Activated CD4-positive, CD25-positive, alpha-beta regulatory T cell treated with anti-CD3 and anti-CD28 coated beads, Interleukin-2, amount 50 U/mL, for 24 hours (primary cell): Measurements from ENCODE around the gene KCNH2.

ENCODE experiments used
- ATAC-seq, 2 donors: fragments of 150-1000 bp; cut with Tn5 transposase; one replicate each; pipeline ENCODE4 v1.10.0; 2021; ENCODE audit warnings: mild to moderate bottlenecking in 1 of 2, moderate library complexity in 1 of 2

Gene KCNH2

GRCh38 chr7:150972741-150973140 lies 5.4 kb downstream of the KCNH2 start:
- no peak for ATAC-seq

- no peak for ATAC-seq
Observed at GRCh38 chr7:150972023-150972468, 6.1 kb downstream of the KCNH2 start.

DNA sequence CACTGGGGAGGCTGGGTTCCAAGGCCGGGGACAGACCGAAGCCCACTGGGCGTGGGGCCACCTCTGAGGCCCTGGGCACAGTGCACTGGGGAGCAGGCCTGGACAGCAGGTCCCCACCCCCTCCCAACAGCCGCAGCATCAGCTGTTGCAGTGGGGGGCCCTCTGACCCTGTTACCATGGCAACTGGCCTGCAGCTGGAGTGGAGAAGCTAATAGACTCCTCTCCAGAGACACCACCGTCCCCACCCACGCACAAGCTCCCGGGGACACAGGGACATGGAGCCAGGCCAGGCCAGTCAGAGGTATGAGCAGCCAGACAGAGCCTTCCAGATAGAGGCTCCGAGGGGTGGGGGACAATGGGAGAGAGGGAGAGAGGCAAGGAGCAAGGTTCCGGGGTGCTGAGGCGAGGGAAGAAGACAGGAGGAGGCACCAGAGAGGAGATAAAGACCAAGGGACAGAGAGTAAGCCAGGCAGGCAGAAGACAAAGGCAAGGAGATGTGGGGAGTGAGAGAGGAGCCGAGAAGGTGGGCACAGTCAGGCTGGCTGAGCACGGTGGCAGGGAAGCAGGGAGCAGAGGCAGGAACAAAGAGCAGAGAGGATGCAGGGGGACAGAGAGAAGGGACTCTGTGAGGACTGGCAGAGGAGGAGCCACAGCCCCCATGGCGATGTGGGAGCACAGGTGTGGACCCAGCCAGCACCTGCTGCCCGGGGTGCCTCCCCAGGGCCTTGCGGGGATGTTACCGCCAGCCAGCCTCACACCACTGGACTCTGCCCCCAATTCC lies 6.7 kb downstream of the KCNH2 start:
- no peak for ATAC-seq

DNA sequence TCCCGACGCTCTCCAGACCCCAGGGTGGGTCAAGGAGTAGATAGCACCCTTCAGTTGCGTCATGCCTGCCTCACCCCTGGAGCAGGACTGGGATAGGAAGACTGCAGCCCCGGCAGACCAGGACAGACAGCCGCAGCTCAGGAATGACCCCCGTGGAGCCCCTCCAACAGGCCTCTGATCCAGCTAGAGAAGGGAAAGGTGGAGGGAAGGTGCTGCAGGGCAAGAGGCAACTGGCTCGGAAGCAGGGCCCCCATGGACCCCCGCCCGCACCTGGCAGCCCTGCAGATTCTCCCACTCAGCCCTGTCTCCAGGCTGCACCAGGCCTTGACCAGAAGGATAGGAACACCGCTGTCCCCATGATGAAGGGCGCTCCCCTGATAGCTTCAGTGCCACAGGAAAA lies 7.7 kb downstream of the KCNH2 start:
- ATAC-seq: no peak

DNA sequence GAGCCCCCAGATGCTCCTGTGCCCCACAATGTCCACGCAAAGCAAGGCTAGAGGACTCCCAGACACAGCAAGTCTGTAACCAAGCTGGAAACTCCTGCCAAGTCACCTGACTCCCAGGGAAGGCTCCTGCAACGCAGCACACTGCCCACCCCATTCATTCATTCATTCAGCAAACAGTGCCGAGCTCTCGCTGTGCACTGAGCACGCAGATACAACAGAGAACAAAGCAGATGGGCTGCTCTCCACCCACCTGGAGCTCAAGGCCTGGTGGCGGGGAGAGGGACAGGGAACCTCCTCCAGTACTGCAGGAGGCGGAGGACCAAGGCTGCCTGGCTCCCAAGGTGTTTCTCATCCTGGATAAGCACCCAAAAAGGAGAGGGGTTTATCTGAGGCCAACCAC lies 8.6 kb downstream of the KCNH2 start:
- ATAC-seq: no peak

DNA sequence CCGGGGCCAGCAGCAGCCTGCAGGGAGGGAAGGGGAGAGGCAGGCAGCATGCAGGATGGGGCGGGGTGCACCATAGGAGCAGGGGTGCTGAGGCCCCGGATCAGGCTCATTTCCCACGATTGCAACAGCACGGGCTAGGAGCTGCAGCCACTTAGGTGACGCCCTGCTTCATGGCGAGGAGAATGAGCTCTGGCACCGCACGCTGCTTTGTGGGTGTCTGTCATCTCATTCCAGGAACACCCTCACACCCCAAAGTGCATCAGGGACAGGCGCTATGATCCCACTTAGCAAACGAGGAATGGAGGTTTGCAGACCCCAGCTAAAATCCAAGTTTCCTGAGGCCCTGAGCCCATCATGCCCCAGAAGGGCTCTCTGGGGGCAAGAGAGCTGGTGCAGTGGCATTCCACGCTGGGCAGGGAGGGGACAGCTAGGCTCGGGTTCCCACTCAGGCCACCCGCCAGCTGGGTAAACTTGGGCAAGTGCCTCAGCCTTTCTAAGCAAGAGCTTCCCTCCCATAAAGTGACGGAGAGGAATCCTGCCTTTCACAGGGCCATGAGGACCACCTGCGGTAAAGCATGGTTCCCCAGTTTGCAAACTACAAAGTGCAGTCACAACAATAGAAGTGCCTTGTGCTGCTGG lies 9.3 kb downstream of the KCNH2 start:
- ATAC-seq: no peak

- no peak for ATAC-seq
Observed at GRCh38 chr7:150968056-150968733, 9.9 kb downstream of the KCNH2 start.

DNA sequence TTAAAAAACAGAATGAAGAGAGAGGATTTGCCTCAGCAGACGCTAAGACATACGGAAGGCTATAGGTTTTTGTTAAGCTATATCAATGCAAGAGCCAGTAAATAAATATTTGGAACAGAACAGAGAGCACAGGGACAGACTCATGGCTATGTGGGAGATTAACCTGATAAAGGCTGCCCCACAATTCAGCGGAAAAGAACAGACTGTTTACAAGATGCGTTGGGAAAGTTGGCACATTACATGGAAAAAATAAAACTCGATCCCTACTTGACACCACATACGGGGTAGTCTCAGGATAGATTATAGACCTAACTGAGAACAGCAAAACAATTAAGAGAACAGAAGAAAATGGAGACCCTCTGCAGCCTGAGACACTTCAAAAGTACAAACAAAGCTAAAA lies 10.8 kb downstream of the KCNH2 start:
- ATAC-seq: no peak

DNA sequence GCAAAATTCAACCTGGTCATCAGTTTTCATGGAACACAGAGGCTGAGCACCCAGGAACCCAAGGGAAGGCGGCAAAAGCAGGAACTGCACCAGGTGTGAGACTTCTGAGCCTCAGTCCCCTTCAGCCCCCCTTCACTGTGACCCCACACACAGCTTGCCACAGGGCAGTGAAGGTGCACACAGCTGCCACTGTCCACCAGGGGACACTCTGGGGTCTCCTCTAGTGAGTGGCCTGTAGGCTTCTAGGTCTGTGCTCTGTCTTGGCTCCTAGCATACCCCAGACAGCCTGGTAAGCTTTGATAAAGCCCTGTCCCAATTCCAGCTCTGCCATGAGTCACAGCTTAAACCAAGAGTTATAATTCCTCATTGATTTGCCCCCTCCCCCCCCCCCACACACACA lies 12.1 kb downstream of the KCNH2 start:
- peak in 1 of 2 donors; percentile 24 for ATAC-seq

DNA sequence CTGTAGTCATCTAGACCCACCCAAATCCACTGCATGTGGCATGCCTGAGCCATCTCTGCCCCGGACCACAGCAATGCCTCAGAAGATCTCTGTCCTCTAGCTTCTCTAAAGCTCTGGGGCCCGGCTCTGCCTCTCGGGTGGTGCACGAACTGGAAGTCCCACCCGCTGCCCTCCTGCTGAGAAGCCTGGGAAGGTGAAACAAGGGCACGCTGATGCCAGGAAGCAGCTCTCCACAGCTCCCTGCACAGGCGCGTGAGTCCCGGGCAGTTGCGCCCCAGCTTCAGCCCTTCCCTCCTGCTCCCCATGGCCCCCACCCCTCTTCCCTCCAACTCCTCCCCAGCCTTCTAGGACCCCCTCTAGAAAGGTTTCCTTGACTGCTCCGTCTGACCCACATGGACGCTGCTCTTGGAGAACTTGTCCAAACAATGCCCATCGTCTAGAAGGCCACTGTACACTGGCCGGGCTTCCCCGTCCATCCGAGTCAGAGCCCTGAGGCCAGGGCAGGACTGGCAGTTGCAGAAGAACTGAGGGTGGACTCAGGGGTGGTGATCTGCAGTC lies 12.8 kb downstream of the KCNH2 start:
- no peak for ATAC-seq

GRCh38 chr7:150964593-150965111 lies 13.5 kb downstream of the KCNH2 start:
- no peak for ATAC-seq

- no peak for ATAC-seq
Observed at GRCh38 chr7:150963707-150964559, 14.2 kb downstream of the KCNH2 start.

- ATAC-seq: peak; percentile 85 to 91
Observed at GRCh38 chr7:150962553-150963399, 15.3 kb downstream of the KCNH2 start.

DNA sequence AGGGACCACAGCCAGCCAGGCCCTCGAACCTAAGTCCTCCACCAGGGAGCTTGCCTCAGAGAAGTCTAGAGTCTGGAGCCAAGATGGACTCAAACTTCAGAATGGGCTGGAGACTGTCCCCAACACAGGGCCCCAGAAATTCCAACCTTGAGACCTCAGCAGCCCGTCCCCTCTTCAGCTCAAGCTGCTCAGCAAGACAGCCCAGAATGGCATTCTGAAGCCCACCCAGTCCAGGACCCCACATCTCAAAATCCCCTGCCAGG lies 15.9 kb downstream of the KCNH2 start:
- ATAC-seq: no peak

DNA sequence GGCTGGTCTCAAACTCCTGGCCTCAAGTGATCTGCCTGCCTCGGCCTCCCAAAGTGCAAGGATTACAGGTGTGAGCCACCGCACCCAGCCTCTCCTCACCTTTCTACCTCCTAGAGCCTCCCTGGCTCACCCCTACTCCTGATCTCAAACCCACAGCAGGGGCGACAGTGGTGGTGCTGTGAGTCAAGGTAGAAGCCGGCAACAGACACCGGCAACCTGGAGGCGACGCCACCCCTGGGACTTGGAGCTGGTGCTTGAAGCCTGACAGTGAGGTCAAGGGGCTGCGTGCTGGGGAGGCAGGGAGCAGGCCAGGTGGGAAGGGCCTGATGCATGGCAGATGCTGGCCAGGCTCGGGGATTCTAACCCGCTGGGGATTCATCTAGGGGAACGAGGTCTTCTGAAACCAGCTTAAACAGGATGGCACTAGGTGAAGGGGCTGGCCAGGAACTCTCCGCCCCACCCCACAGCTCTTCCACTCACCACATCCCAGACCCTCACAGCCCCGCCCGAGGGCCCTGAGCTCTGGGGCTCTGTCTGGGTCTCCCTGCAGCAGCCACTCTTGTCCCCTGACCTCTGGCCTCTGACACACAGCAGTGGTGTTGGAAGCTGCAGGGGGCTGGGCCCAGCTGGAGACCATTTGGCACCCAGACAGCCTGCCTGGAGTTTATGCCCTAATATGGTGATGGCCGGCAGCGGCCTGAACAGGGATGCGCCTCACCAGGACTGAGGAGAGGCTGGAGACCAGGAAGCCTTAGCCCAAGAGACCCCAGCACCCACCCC lies 16.4 kb downstream of the KCNH2 start:
- ATAC-seq: no peak

GRCh38 chr7:150959739-150960734 lies 18.1 kb downstream of the KCNH2 start:
- no peak for ATAC-seq

DNA sequence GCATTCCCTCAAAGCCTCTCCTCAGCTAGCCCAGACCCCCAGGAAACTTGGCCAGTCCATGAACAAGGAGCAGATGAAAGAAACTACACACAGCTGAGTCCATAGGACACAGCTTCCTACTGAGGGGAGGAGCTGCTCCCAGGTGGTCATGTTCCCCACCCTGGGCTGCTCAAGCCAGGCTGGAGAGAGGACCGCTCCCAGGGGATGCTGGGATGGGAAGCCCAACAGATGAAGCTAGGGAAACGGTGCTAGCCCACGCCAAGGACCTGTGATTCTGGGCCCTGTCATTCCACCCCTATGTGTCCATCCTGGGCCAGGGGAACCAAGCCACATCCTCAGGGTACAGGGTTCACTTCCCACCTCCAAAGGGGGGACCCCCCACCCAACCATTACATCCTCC lies 19.0 kb downstream of the KCNH2 start:
- no peak for ATAC-seq

GRCh38 chr7:150958597-150958996 lies 19.5 kb downstream of the KCNH2 start:
- no peak for ATAC-seq

- no peak for ATAC-seq
Observed at GRCh38 chr7:150958062-150958552, 20.0 kb downstream of the KCNH2 start.
